ENCODE results near the gene NGEF.

The NGEF gene

DNA sequence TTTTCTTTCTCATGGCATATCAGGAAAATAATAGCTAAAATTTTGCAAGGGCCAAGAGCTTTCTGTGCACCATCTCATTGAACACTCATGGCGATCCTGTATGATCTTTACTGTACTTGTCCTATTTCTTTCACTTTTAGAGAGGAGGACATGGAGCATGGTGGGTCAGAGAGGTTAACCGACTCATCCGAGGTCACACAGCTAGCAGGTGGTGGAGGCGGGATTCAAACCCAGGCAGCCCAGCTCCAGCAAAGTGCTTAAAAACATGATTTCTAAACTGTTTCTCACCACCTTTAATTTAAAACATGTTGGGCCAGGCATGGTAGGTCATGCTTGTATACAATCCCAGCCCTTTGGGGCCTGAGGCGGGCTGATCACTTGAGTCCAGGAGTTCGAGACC, 6.4 kb downstream of the NGEF start:
- TF ChIP-seq, protein P1, sequence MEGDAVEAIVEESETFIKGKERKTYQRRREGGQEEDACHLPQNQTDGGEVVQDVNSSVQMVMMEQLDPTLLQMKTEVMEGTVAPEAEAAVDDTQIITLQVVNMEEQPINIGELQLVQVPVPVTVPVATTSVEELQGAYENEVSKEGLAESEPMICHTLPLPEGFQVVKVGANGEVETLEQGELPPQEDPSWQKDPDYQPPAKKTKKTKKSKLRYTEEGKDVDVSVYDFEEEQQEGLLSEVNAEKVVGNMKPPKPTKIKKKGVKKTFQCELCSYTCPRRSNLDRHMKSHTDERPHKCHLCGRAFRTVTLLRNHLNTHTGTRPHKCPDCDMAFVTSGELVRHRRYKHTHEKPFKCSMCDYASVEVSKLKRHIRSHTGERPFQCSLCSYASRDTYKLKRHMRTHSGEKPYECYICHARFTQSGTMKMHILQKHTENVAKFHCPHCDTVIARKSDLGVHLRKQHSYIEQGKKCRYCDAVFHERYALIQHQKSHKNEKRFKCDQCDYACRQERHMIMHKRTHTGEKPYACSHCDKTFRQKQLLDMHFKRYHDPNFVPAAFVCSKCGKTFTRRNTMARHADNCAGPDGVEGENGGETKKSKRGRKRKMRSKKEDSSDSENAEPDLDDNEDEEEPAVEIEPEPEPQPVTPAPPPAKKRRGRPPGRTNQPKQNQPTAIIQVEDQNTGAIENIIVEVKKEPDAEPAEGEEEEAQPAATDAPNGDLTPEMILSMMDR (IDR thresholded peaks at IDR 0.05; ENCODE audit: insufficient read depth, low read depth, low read length, missing control alignments): no peak
- no peak for DNase-seq (ENCODE audit: low read depth)
- H3K4me3 ChIP-seq (ENCODE audit: low read length): no peak overlapping the region

DNA sequence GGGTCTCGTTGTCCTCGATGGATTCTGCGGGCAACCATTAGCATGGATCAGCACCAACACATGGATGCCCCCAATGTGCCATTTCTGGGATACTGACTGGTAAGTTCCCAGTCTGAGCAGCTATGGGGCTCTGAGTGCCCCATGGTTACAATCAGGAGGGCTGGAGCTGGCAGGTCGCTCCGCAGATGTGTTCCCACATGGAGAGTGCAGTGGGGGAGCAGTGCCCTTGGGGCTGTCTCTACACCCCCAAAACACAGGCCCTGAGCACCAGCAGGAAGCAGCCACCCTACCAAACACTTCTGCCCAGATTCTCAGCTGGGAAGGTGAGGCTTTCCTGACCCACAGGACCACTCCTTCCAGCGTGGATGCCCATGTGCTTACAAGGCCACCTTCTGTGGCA, 8.0 kb downstream of the NGEF start:
- DNase-seq (ENCODE audit: low read depth): no peak
- TF ChIP-seq, protein P1 (IDR thresholded peaks at IDR 0.05; ENCODE audit: insufficient read depth, low read depth, low read length, missing control alignments): no peak
- no peak overlapping the region for H3K4me3 ChIP-seq (ENCODE audit: low read length)

DNA sequence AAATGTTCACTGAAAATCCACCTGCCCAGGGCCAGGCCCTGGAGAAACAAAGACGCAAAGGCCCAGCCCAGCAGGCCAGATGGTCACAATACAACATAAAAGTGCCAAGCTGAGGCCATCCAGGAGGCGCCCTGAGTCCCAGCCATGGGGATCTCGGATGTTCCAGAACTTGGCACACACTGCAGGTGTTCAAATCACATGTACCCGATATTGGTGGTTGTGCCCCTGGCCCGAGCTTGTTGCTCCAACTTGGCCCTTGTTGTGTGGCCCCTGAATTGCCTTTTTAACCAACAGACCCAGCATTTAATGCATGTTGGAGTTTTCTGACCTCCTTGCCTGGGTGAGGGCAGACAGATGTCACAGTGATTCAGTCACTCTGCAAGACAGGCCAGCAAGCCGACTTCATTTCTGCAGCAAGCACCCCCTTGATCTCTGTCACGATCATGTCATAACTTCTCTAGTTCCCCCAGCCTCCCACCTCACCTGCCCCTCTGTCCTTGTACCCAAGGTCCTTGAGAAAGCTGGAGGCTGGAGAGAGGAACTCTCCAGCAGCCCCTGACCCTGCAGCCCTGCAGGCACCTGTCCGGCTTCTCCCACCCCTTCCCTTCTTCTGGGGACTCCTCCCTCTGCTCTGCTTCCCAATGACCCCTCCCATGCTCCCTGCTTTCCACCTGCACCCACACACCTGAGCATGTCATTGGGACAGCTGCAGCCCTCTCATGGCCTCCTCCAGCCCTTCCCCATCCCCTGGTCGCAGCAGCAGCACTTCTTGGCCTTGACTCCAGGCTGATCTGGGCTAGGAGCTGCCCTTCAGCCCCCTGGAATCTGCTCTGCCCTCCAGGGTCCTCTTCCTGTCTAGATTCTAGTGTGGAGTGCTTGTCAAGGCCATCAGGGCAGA, 9.1 kb downstream of the NGEF start:
- TF ChIP-seq, protein P1 (IDR thresholded peaks at IDR 0.05; ENCODE audit: insufficient read depth, low read depth, low read length, missing control alignments): no peak
- no peak for DNase-seq (ENCODE audit: low read depth)
- H3K4me3 ChIP-seq (ENCODE audit: low read length): no peak overlapping the region

DNA sequence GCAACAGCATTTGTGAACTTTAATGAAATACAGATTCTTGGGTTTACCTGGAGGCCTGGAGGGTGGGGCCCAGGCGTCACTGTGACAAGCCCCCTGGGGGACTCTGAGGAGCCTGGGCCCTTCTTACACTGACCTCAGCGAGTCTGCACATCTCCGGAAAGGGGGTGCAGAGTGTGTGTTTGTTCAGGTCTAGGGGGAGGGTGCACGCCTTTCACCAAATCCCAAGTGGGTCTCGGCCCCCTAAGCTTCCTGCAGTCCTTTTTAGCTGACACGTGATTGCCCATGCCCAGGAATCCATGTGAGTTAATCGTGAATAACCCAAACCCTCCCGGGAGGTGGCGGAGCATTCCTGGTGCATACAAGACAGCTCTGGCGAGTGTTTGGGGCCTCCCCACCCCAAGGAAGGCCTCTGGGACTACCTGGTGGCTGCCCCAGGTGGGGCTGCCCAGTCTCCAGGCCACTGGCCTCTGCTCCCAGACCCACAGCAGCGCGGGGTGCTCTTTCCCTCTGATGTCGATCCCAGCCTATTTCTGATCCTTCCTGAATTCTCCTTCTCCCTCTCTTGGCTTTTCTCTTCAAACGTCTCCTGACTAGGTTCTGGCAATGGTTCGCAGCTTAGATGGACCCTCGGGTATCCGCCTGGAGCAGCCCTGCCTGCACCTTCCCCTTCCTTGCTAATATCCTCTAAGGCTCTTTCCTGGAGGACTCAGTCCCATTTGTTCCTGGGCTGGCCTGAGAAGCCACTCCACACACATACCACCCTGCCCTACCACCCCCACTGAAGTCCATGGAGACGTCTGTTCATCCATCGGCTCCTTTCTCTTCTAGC, 10.0 kb downstream of the NGEF start:
- DNase-seq (ENCODE audit: low read depth): no peak
- H3K4me3 ChIP-seq (ENCODE audit: low read length): no peak overlapping the region
- TF ChIP-seq, protein P1 (IDR thresholded peaks at IDR 0.05; ENCODE audit: insufficient read depth, low read depth, low read length, missing control alignments): no peak

DNA sequence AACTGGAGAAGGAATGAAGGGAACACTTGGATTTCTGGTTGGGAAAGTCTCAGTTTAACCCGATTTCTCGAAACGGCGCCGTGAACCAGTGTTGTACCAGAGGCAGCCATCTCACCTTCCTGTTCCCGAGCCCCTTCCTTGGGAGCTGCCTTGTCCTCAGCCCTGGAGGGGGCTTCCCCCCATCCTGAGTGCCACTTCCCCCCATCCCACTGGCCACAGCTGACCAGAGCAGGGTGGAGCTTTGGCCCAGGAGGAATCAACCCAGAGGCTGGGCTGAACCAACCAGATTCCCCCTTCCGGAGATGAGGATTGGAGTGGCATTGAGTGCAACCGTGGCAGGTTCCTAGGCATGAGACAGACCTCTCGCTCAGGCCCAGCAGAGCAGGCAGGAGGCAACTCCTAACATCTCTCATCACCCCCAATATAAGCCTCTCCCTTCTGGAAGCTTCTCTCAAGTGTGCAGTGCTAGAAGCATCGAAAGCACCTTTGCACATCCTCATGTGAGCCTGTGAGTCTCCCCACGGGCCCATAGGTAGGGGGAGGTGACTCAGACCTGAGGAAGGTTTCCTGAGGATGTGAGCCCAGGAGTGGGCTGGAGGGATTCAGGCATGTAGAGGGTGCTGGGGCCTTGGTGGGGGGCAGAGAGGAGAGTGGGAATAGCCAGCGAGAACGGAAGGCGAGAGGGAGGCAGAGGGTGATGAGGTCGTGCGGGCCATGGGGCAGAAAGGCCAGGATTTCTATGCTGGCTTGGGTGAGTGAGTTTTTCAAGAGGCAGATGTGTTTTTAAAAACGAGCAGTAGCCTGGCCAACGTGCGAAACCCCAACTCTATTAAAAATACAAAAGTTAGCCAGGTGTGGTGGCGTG, 11.9 kb downstream of the NGEF start:
- no peak overlapping the region for H3K4me3 ChIP-seq (ENCODE audit: low read length)
- no peak for DNase-seq (ENCODE audit: low read depth)
- TF ChIP-seq, protein P1 (IDR thresholded peaks at IDR 0.05; ENCODE audit: insufficient read depth, low read depth, low read length, missing control alignments): no peak

DNA sequence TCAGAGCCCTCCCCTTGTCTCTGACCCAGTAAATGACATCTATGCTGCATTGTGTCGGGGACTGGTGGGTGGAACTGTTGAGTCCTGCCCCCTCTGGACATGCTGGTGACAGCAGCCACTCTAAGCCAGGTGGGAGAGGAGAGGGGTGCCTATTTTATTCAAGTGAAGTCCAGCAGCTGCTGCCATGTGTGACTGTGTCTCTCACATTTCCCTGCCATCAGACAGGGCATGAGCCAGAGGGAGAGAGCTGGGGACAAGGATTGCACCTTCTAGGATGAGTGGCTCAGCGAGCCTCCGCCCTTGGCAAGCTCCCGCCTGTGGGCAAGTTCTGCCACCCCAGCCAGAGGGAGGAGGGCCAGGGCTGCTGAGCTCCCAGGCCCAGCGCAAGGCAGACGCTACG, 13.7 kb downstream of the NGEF start:
- peak; percentile 7 for DNase-seq (ENCODE audit: low read depth)

More for the DNA sequence above, 13.7 kb downstream of the NGEF start:
- TF ChIP-seq, protein P1 (IDR thresholded peaks at IDR 0.05; ENCODE audit: insufficient read depth, low read depth, low read length, missing control alignments): no peak
- no peak overlapping the region for H3K4me3 ChIP-seq (ENCODE audit: low read length)
